Gastroesophageal sphincter (tissue), 3 donors: ENCODE measurements around the gene SLC3A2.

Experiments used
- POLR2A ChIP-seq, 2 donors: fragments of 450-650 bp; IDR thresholded peaks; one replicate each; pipeline ENCODE4 v1.6.1; 2017; ENCODE audit warnings: antibody characterized with exemption in 2 of 2, mild to moderate bottlenecking in 2 of 2, moderate library complexity in 1 of 2
- POLR2AphosphoS5 ChIP-seq: sonication (generic); formaldehyde crosslinking; IDR thresholded peaks from one replicate; pipeline ENCODE4 v1.6.1; 2017; ENCODE audit warnings: antibody characterized with exemption
- TF ChIP-seq, protein P1 (sequence below), 4 experiments: fragments of 200-600 bp in 2 of 4; fragments of 450-650 bp in 2 of 4; sonication (generic) in 1 of 4; IDR thresholded peaks; one replicate each; pipeline ENCODE4 v1.5.1; 2017 to 2019; ENCODE audit warnings: antibody characterized with exemption in 4 of 4, mild to moderate bottlenecking in 2 of 4, moderate library complexity in 2 of 4

DNA sequence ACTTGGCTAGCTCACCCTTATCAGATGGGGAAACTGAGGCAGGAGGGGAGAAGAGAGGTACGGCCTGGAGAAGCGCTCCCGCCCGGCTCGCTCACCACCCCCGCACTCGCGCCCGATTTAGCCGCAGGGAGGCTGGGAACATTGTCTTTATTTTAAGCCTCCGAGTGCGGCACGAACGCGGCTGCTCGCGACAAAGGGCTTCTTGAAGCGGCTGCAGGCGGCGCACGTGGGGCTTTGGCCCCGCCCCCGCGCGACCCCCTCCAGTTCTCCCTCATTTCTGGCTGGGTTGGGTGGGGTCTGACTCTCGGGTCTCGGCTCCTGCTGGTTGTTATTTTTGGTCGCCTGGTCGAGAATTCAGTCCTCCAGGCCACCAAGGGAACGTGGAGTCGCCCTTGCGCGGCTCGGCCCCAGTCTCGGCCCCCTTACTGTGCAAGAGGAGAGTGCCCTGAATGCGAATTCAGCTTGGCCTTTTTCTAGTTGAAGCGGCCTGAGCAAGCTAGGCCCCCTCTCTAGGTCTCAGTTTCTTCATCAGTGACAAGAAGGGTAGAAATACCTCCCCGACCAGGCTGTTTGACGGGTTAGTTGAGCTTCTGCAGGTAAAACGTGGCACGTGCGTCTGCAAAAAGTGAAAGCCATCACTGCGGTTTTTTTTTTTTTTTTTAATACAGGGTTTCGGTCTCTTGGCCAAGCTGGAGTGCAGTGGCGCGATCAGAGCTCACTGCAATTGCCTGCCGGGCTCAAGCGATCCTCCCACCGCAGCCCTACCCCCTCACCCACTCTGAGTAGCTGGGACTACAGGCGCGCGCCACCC is 43.1 kb downstream of the SLC3A2 start:
- TF ChIP-seq POLR2A (IDR thresholded peaks at IDR 0.05) (no peak), POLR2AphosphoS5 (no peak)
- TF ChIP-seq, protein P1, sequence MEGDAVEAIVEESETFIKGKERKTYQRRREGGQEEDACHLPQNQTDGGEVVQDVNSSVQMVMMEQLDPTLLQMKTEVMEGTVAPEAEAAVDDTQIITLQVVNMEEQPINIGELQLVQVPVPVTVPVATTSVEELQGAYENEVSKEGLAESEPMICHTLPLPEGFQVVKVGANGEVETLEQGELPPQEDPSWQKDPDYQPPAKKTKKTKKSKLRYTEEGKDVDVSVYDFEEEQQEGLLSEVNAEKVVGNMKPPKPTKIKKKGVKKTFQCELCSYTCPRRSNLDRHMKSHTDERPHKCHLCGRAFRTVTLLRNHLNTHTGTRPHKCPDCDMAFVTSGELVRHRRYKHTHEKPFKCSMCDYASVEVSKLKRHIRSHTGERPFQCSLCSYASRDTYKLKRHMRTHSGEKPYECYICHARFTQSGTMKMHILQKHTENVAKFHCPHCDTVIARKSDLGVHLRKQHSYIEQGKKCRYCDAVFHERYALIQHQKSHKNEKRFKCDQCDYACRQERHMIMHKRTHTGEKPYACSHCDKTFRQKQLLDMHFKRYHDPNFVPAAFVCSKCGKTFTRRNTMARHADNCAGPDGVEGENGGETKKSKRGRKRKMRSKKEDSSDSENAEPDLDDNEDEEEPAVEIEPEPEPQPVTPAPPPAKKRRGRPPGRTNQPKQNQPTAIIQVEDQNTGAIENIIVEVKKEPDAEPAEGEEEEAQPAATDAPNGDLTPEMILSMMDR (IDR thresholded peaks at IDR 0.05), result no peak
